GM21423 (cell line): Measurements from ENCODE around the gene CNTNAP1.
"Not testable (repeated sequence)": the region's sequence is repeated elsewhere in the genome, so short reads cannot be mapped to it uniquely, and the experiment has no call there.

Experiments used
- ATAC-seq: cut with Tn5 transposase; IDR thresholded peaks from one replicate; pipeline ENCODE4 v1.9.1; 2021; ENCODE audit warnings: mild to moderate bottlenecking, moderate library complexity; ENCODE audit not compliant: unreplicated experiment

The CNTNAP1 gene

GRCh38 chr17:42681976-42682721 lies at the start of gene CNTNAP1:
Gene CNTNAP1 (plus strand): TSS chr17:42682531. CDS start chr17:42682830, 299 bp downstream.
- ATAC-seq, result no peak

DNA sequence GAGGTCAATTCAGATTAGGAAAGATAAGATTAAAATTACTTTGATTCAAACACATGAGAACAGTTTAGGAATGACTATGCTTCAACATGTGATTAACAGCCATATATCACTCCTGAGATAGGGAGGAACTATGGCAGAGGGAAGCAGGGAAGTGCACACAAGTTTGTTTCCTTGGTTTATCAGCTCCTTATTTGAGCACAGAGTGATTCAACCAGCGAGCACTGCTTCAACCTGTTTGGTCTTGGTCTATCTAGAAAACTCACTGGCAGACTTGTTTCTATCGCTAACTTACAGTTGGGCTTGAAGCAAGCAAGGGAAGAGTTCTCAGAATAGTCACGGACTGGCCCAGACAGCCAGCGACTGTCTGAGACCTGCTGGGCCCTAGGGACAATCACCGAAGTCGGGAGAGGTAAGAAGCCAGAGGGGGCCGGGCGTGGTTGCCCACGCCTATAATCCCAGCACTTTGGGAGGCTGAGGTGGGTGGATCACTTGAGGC lies 49.3 kb upstream of the CNTNAP1 start:
- ATAC-seq, result no peak

DNA sequence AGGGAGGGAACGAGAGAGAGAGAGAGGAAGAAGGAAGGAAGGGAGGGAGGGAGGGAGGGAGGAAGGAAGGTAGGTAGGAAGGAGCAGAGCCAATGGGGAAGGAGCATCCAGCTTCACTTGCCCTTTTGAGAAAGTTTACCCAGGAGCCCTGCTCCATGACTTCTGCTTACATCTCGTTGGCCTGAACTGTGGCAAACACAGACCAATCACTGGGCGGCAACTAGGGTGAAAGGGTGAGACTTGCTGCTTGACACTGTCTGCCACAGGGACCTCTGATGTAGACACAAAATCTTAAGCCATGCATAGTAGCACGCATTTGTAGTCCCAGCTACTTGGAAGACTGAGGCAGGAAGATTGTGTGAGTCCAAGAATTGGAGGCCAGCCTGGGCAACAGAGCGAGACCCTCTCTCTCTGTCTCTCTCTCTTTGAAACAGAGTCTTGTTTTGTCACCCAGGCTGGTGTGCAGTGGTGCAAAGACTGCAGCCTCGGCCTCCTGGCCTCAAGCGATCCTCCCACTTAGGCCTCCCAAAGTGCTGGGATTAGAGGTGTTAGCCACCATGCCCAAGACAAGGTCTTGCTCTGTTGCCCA lies 42.7 kb upstream of the CNTNAP1 start:
- no peak for ATAC-seq

DNA sequence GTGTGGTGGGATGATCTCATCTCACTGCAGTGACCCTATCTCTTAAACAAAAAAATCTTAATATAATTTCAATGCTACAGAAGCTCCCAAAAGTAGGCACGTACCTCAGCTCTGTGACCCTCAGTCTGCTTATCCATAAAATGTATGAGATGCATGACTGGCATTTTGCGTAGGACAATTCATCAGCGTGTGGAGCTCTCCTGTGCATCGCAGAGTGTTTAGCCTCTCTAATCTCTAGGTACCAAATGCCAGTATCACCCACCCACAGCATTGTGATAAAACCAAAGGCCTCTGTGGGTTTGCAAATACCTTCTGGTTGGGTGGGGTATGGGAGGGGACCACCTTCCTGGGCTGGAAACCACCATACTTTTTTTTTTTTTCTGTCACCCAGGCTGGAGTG lies 42.2 kb upstream of the CNTNAP1 start:
- no peak for ATAC-seq

DNA sequence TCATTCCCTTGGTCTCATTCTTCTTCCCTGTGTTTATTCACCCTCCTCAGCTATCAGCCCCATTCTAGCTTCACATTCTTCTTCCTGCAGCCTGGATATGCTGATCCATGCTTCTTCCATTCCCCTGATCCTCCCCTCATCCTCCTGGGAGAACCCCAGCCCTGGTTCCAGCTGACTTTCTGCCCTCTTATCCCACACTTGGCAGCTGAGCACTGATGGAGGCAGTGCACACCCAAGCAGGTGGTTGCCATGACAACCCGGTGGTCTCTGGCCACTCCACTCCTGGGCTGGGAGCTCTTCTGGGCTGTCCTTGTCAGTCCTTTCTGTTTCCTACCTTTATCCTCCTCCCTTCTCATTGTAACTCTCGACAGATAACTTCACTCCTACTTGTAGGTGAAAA lies 40.0 kb upstream of the CNTNAP1 start:
- no peak for ATAC-seq

- ATAC-seq, result no peak
Observed at GRCh38 chr17:42647778-42648177, 34.6 kb upstream of the CNTNAP1 start.

DNA sequence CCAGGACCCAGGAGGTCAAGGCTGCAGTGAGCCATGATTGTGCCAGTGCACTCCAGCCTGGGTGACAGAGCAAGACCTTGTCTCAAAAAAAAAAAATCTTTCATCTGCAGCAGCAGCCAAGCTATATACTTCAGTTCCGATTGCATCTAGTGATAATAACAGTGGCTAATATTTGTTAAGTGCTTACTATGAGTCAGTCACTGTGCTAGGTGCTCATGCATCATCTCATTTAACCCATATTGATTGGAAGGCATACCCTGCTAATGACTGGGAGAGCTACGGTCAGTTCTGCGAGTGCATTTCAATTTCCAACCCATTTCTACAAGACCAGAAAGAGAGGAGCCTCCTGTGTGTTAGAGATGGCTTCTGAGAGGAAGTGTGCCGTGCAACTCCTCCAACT lies 30.9 kb upstream of the CNTNAP1 start:
- ATAC-seq, result no peak

- no peak for ATAC-seq
Observed at GRCh38 chr17:42653179-42654124, 28.9 kb upstream of the CNTNAP1 start.

GRCh38 chr17:42655528-42655927 lies 26.8 kb upstream of the CNTNAP1 start:
- ATAC-seq, result no peak

DNA sequence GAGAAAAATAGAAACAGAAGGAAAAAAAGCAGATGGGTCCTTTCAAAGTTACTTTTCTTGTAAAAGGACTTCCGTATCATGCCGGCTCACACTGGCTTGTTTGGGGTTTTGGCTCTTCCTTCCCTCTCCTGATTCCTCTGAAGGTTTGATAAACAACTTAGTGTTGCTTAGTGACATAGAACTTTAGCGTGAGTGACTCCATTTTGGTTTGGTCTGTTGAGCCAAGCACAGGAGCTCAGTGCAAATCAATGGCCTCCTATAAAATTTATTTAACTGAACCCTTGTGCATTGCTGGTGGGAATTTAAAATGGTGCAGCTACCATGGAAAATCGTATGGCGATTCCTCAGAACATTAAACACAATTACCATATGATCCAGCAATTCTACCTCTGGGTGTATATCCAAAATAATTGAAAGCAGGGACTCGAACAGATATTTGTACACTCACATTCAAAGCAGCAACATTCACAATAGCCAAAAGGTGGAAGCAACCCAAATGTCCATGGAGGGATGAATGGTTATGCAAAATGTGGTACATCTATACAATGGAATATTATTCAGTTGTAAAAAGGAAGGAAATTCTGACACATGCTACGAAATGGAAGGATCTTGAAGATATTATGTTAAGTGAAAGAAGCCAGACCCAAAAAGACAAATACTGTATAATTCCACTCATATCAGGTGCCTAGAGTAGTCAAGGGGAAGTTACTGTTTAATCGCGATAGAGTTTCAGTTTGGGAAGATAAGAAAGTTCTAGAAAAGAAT lies 24.3 kb upstream of the CNTNAP1 start:
- no peak for ATAC-seq

DNA sequence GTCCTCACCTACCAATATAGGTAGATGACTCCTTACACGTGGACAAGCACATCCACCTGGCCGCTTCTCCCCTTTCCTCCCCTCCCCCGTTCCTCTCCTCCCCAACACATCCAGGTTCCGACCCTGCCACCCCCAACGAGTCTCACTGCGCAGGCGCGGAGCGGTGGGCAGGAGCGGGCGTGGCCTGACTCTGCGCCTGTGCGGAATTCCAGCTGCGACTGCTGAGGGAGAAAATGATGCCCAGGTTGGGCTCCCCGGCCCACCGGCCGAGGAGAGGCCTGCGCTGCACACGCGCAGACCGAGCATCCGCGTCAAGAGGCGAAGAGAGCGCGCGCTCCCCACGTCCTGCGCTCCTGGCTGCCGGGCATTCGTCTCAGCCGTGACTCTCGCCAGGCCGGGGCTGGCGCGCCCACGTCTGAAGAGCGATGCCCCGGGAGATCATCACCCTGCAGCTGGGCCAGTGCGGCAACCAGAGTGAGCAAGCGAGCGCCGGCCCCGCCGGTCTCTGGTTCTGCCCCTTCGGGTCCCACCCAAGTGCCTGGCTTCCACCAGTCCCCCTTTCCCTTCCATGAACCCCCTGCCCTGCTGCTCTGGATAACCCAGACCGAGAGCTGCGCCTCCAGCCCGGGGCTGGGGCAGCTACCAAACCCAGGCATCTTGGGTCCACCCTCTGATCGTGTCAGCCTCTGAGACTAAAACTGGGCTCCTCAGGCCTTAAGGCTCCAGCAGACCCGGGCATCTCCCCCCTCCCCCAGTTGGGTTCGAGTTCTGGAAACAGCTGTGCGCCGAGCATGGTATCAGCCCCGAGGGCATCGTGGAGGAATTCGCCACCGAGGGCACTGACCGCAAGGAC lies 23.0 kb upstream of the CNTNAP1 start, which contains the start of gene TUBG2:
TUBG2 (plus strand) TSS at position 206 of the 853 bp plus-strand sequence; CDS start at position 426, 220 bp downstream.
- ATAC-seq, result no peak

DNA sequence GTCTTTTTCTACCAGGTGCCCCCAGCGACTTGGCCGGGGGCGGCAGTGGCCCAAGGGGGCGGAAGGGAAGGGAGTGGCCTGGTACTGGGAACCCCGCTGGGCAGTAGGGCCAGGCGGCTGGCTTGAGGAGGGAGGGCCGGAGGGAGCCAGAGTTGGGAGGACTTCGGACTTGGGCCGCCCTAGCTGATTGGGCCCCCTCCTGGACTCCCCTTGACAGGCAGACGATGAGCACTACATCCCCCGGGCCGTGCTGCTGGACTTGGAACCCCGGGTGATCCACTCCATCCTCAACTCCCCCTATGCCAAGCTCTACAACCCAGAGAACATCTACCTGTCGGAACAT lies 22.4 kb upstream of the CNTNAP1 start:
- ATAC-seq, result not testable (repeated sequence)

- no peak for ATAC-seq
Observed at GRCh38 chr17:42660692-42661345, 21.5 kb upstream of the CNTNAP1 start.

DNA sequence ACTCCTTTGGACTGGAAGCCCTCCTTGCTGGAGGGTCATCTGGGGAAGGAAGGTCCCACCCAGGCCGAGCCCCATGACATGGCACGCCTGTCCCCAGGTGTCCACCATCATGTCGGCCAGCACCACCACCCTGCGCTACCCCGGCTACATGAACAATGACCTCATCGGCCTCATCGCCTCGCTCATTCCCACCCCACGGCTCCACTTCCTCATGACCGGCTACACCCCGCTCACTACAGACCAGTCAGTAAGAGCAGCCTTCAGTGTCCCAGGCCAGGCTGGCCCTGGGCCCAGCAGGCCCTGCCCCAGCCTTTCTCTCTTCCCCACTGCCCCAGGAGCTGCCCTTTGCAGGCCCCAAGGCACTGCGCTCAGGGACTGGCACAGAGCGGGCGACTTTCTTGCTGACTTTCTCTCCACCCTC lies 16.7 kb upstream of the CNTNAP1 start:
- no peak for ATAC-seq

DNA sequence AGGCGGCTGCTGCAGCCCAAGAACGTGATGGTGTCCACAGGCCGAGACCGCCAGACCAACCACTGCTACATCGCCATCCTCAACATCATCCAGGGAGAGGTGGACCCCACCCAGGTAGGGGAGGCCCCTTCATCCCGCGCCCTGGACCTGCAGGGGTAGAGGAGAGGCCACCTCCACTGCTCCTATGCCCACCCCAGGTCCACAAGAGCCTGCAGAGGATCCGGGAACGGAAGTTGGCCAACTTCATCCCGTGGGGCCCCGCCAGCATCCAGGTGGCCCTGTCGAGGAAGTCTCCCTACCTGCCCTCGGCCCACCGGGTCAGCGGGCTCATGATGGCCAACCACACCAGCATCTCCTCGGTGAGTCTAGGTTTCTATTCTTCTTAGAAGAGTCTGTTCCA lies 16.2 kb upstream of the CNTNAP1 start:
- not testable (repeated sequence) for ATAC-seq

DNA sequence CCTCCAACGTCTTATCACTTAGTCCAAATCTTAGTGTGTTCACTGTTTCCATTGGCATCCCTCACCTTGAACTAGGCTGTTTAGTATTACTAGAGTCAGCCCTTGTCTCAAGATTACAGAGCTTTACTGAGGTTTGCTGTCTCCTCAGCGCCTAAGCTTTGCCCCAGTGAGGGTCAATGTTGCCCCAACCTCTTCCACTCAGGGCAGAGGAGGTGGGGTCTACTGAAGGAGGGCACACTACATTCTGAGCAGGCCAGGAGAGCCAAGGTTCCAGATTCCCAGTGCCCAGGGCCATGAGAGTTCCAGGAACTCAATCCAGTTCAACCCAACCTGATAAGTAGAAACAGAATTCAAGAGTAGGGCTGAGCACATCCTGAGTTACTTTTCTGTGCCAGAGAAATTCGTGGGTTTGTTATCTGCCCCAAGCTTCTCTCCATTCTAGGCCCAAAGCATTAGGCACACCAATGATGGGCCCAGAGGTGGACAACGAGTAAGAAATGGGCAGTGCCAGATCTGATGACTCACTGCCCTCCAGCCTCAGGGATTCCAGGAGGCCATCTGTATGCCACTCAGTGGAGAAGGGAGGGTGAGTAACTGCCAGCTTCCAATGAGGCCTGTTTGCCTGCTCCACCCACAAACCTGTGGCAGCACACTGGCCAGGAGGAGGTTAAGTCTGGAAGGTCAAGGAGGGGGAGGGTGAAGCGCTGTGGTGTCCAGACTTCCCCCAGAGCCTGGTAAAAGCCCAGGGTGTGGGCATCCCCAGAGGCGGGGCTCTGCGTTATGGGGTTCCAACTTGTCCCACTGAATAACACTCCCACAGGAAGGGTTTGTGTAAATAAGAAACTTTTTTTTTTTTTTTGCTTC lies 15.0 kb upstream of the CNTNAP1 start:
- no peak for ATAC-seq

GRCh38 chr17:42669705-42669976 lies 12.7 kb upstream of the CNTNAP1 start:
- ATAC-seq, result no peak

GRCh38 chr17:42669977-42670788 lies 12.1 kb upstream of the CNTNAP1 start:
- ATAC-seq, result no peak
